ENCODE measurements around the gene MYG1. TPM values are rescaled to one million over a fixed set of nuclear protein-coding genes. Genes with fewer than 3 reads are reported as not detected.

MYG1 gene
- total RNA-seq, 1 experiment from 2014 or later: 32.4 TPM

GRCh38 chr12:53259891-53260290 is 39.6 kb upstream of the MYG1 start:
- DNase-seq: no peak
- H3K4me1 Mint-ChIP-seq (ENCODE audit: low read depth, unreplicated experiment): no peaks in the 10 kb centered on the region
- no peaks in the 10 kb centered on the region for H3K36me3 Mint-ChIP-seq (ENCODE audit: insufficient read depth, unreplicated experiment)
- H3K4me3 Mint-ChIP-seq (ENCODE audit: low read depth, unreplicated experiment): no peak overlapping the region
- no peaks in the 10 kb centered on the region for H3K9me3 Mint-ChIP-seq (ENCODE audit: low read depth, unreplicated experiment)
- intact Hi-C loops (cut with micrococcal nuclease; ENCODE audit: unreplicated experiment): no loop called here
- H3K27ac Mint-ChIP-seq (ENCODE audit: unreplicated experiment): no peak overlapping the region
- no TSS peak for BruUV-seq (replicated peaks)
- no peaks in the 10 kb centered on the region for H3K27me3 Mint-ChIP-seq (ENCODE audit: unreplicated experiment)
- CTCF ChIA-PET: interaction anchor here (0.7 kb wide), 2 partner anchors 20 to 222 kb away, joined by 3 read pairs; no protein-coding TSS in a partner anchor
- TF ChIP-seq CTCF (IDR thresholded peaks at IDR 0.05; ENCODE audit: unreplicated experiment): no peak

GRCh38 chr12:53265783-53266182 is 33.7 kb upstream of the MYG1 start:
- peaks cover 15% of the 10 kb centered on the region for H3K4me1 Mint-ChIP-seq (ENCODE audit: low read depth, unreplicated experiment)
- H3K4me3 Mint-ChIP-seq (ENCODE audit: low read depth, unreplicated experiment): no peak overlapping the region
- TF ChIP-seq CTCF (IDR thresholded peaks at IDR 0.05; ENCODE audit: unreplicated experiment): no peak
- H3K36me3 Mint-ChIP-seq (ENCODE audit: insufficient read depth, unreplicated experiment): peaks cover 27% of the 10 kb centered on the region
- no peaks in the 10 kb centered on the region for H3K9me3 Mint-ChIP-seq (ENCODE audit: low read depth, unreplicated experiment)
- no TSS peak for BruUV-seq (replicated peaks)
- CTCF ChIA-PET: interaction anchor here (0.5 to 2.1 kb wide), 4 partner anchors 14 to 186 kb away, joined by 3 to 6 read pairs (median 3); partner anchors contain the start of gene SPRYD3
- no peak overlapping the region for H3K27ac Mint-ChIP-seq (ENCODE audit: unreplicated experiment)
- no peaks in the 10 kb centered on the region for H3K27me3 Mint-ChIP-seq (ENCODE audit: unreplicated experiment)
- intact Hi-C loops (cut with micrococcal nuclease; ENCODE audit: unreplicated experiment): loop anchor here (5.0 kb wide), 1 partner anchor 53 kb away; no protein-coding TSS in a partner anchor
- DNase-seq: no peak

- CTCF ChIA-PET: interaction anchor here (0.6 to 2.1 kb wide), 8 partner anchors 16 to 213 kb away, joined by 3 to 8 read pairs (median 4); a partner anchor contains a TSS
- Mint-ChIP-seq H3K4me3 (ENCODE audit: low read depth, unreplicated experiment) (peak overlapping the region; percentile 87), H3K36me3 (ENCODE audit: insufficient read depth, unreplicated experiment) (peaks cover 36% of the 10 kb centered on the region), H3K27ac (ENCODE audit: unreplicated experiment) (peak overlapping the region; percentile 64), H3K9me3 (ENCODE audit: low read depth, unreplicated experiment) (no peaks in the 10 kb centered on the region), H3K4me1 (ENCODE audit: low read depth, unreplicated experiment) (peaks cover 15% of the 10 kb centered on the region), H3K27me3 (ENCODE audit: unreplicated experiment) (no peaks in the 10 kb centered on the region)
- TF ChIP-seq CTCF (IDR thresholded peaks at IDR 0.05; ENCODE audit: unreplicated experiment): no peak
- peak; percentile 4 for DNase-seq
- no TSS peak for BruUV-seq (replicated peaks)
- intact Hi-C loops (cut with micrococcal nuclease; ENCODE audit: unreplicated experiment): loop anchor here (5.0 kb wide), 1 partner anchor 55 kb away; no protein-coding TSS in a partner anchor
Observed at GRCh38 chr12:53267306-53267998, 32.0 kb upstream of the MYG1 start.

GRCh38 chr12:53267999-53268629 is 31.4 kb upstream of the MYG1 start, which contains the start of gene ESPL1:
Gene ESPL1, plus strand, starts transcription at chr12:53268299. Its CDS starts 468 bp downstream, at chr12:53268767.
- CTCF ChIA-PET: interaction anchor here (0.6 to 2.1 kb wide), 8 partner anchors 16 to 214 kb away, joined by 3 to 8 read pairs (median 4); a partner anchor contains a TSS
- intact Hi-C loops (cut with micrococcal nuclease; ENCODE audit: unreplicated experiment): loop anchor here (5.0 kb wide), 1 partner anchor 56 kb away; no protein-coding TSS in a partner anchor
- Mint-ChIP-seq H3K4me1 (ENCODE audit: low read depth, unreplicated experiment) (peaks cover 15% of the 10 kb centered on the region), H3K4me3 (ENCODE audit: low read depth, unreplicated experiment) (peak within 1 kb of the TSS; percentile 87), H3K36me3 (ENCODE audit: insufficient read depth, unreplicated experiment) (peaks cover 36% of the 10 kb centered on the region), H3K27ac (ENCODE audit: unreplicated experiment) (peak within 1 kb of the TSS; percentile 64), H3K27me3 (ENCODE audit: unreplicated experiment) (no peaks in the 10 kb centered on the region), H3K9me3 (ENCODE audit: low read depth, unreplicated experiment) (no peaks in the 10 kb centered on the region)
- no peak for TF ChIP-seq CTCF (IDR thresholded peaks at IDR 0.05; ENCODE audit: unreplicated experiment)
- peak; percentile 73 for DNase-seq
- no TSS peak for BruUV-seq (replicated peaks)

Measured in Calu3 (cell line).